Measurements from ENCODE around the gene SLC39A7. TPM values are rescaled to one million over a fixed set of nuclear protein-coding genes. Genes with fewer than 3 reads are reported as not detected.

The SLC39A7 gene
- total and polyA plus RNA-seq, 8 donors = 41.6 to 111 (median 64.5) TPM

- intact Hi-C loops (cut with DNase I) = no loop called here
- WGBS, 2 donors = 91 to 92% methylated on average over 10 of the region's 10 CpGs
- Histone ChIP-seq H3K9me3 (no peaks in the 10 kb centered on the region), H3K27ac (no peak overlapping the region), H3K27me3 (no peaks in the 10 kb centered on the region), H3K4me3 (no peak overlapping the region), H3K36me3 (peaks cover 0 to 10% (median 0%) of the 10 kb centered on the region in 3 donors), H3K4me1 (peaks cover 0 to 8% (median 5%) of the 10 kb centered on the region in 3 donors)
- FAIRE-seq (no peak), ATAC-seq (no peak), DNase-seq (no peak)
- no peak for TF ChIP-seq CTCF (IDR thresholded peaks at IDR 0.05)
Observed at GRCh38 chr6:33209856-33210255, 9.2 kb downstream of the SLC39A7 start.

- H3K27me3 ChIP-seq = no peaks in the 10 kb centered on the region
- WGBS, 2 donors = 84 to 91% methylated on average over 15 to 17 of the region's 17 CpGs
- no peaks in the 10 kb centered on the region for H3K9me3 ChIP-seq
- H3K4me1 ChIP-seq = peaks cover 0 to 8% (median 5%) of the 10 kb centered on the region in 3 donors
- no peak for ATAC-seq
- H3K36me3 ChIP-seq = peaks cover 0 to 10% (median 0%) of the 10 kb centered on the region in 3 donors
- DNase-seq = peak in 2 of 6 donors; percentile 42 to 63
- FAIRE-seq = no peak
- TF ChIP-seq CTCF (IDR thresholded peaks at IDR 0.05) = no peak
- no peak overlapping the region for H3K4me3 ChIP-seq
- intact Hi-C loops (cut with DNase I) = no loop called here
- H3K27ac ChIP-seq = no peak overlapping the region
Observed at GRCh38 chr6:33211136-33211535, 10.5 kb downstream of the SLC39A7 start.

- Histone ChIP-seq H3K36me3 (peaks cover 0 to 10% (median 0%) of the 10 kb centered on the region in 3 donors), H3K4me3 (no peak overlapping the region), H3K4me1 (peaks cover 0 to 8% (median 5%) of the 10 kb centered on the region in 3 donors), H3K27ac (no peak overlapping the region), H3K9me3 (no peaks in the 10 kb centered on the region), H3K27me3 (no peaks in the 10 kb centered on the region)
- 90 to 91% methylated on average over 17 to 18 of the region's 18 CpGs for WGBS, 2 donors
- FAIRE-seq = no peak
- intact Hi-C loops (cut with DNase I) = no loop called here
- peak in 2 of 6 donors; percentile 42 to 65 for DNase-seq
- no peak for ATAC-seq
- no peak for TF ChIP-seq CTCF (IDR thresholded peaks at IDR 0.05)
Observed at GRCh38 chr6:33211666-33212422, 11.2 kb downstream of the SLC39A7 start.

- no peak for TF ChIP-seq CTCF (IDR thresholded peaks at IDR 0.05)
- 2 to 4% methylated on average over 6 of the region's 6 CpGs for WGBS, 2 donors
- peaks cover 0 to 5% (median 5%) of the 10 kb centered on the region in 3 donors for H3K4me1 ChIP-seq
- H3K9me3 ChIP-seq = no peaks in the 10 kb centered on the region
- no peak for FAIRE-seq
- H3K36me3 ChIP-seq = peaks cover 0 to 10% (median 0%) of the 10 kb centered on the region in 3 donors
- H3K4me3 ChIP-seq = peak overlapping the region; percentile 23 to 55 (median 26)
- ATAC-seq = peak in 1 of 4 donors; percentile 4
- intact Hi-C loops (cut with DNase I) = no loop called here
- no peak for DNase-seq
- no peak overlapping the region for H3K27ac ChIP-seq
- H3K27me3 ChIP-seq = no peaks in the 10 kb centered on the region
Observed at GRCh38 chr6:33212857-33213165, 12.1 kb downstream of the SLC39A7 start.
